Esophagus (tissue), 2 donors: Measurements from ENCODE around the gene MRPL46. TPM values are rescaled to one million over a fixed set of nuclear protein-coding genes. Genes with fewer than 3 reads are reported as not detected.

Experiments
- H3K27ac ChIP-seq, 2 donors: one replicate each; pipeline ENCODE4 v1.5.1; 2013; ENCODE audit warnings: low read depth in 2 of 2, mild to moderate bottlenecking in 2 of 2, inconsistent platforms in 1 of 2, low read length in 1 of 2, moderate library complexity in 1 of 2
- H3K27me3 ChIP-seq, 2 donors: one replicate each; pipeline ENCODE4 v1.6.1; 2013; ENCODE audit warnings: low read length in 2 of 2, control low read depth in 1 of 2, mild to moderate bottlenecking in 1 of 2; ENCODE audit not compliant: insufficient read depth in 2 of 2, control insufficient read depth in 1 of 2
- H3K36me3 ChIP-seq, 2 donors: one replicate each; pipeline ENCODE4 v1.6.1; 2013; ENCODE audit warnings: low read length in 1 of 2; ENCODE audit not compliant: control insufficient read depth in 2 of 2, insufficient read depth in 2 of 2
- H3K4me1 ChIP-seq, 2 donors: one replicate each; pipeline ENCODE4 v1.6.1; 2013; ENCODE audit warnings: low read length in 1 of 2; ENCODE audit not compliant: control insufficient read depth in 2 of 2, insufficient read depth in 2 of 2
- H3K4me3 ChIP-seq, 2 donors: one replicate each; pipeline ENCODE4 v1.5.1; 2013; ENCODE audit warnings: low read length in 2 of 2, mild to moderate bottlenecking in 2 of 2, low read depth in 1 of 2, moderate library complexity in 1 of 2
- H3K9me3 ChIP-seq, 2 donors: one replicate each; pipeline ENCODE4 v1.6.1; 2013; ENCODE audit warnings: mild to moderate bottlenecking in 2 of 2, low read depth in 1 of 2, low read length in 1 of 2, moderate library complexity in 1 of 2; ENCODE audit not compliant: control insufficient read depth in 2 of 2, insufficient read depth in 1 of 2
- WGBS, 2 donors: extraction: QIAGEN DNeasy Blood & Tissue Kit; methylation state at CpG; one replicate each; pipeline ENCODE4 v1.1.7; 2013; 5-methylcytosine and 5-hydroxymethylcytosine counted together
- polyA plus RNA-seq, 2 donors: library from polyadenylated mRNA; stranded (reverse); fragments of 200-250 nt; gene quantifications; one replicate each; pipeline ENCODE4 v1.2.3, GENCODE V29; 2013
- donor health status: healthy with polysubstance abuse.
- donor health status: Bipolar disorder and iron deficiency.

MRPL46 gene
- 10 to 100 TPM; 18.2 to 42.8 TPM for polyA plus RNA-seq

DNA sequence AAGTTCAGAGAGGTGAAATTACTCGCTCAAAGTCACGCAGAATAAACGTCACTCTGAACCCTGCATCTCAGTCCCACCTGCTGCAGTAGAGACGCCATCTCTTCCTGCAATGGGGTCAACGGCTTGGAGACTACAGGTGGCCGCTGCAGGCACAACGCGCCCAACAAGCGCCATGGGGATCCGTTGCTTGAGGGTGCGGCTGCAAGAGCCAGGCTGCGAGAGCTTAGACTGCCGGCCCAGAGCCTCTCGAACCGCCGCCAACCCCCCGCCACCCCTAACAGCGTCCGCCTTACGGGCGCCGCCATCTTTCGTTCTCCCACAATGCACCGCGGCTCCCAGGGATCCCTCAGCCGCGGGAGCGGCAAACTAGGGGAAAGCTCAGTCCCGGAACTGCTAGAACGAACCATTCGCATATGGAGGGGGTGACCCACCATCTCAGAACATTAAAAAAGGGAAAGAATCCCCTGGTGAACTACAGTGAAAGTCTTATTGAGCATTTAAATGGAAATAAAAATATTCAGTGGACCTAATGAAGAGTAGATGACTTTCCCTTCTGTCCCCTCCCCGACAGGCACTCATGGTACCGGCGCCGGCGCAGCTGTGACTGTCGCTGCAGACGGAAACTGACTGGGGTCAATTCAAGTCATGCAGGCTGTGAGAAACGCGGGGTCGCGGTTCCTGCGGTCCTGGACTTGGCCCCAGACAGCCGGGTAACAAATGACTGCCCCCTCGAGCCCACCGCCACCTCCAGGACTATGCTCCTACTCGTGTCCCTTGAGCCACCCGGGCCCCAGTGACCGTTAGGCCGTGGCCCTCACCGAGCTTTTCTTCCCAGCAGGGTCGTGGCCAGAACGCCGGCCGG, at the start of gene MRPL46, which contains the start of gene MRPS11:
MRPL46 (minus strand) TSS at position 316 of the 862 bp plus-strand sequence; CDS start at position 305, 11 bp downstream.
MRPS11 (plus strand) TSS at position 636 of the 862 bp plus-strand sequence; CDS start at position 646, 10 bp downstream.
- 0% methylated on average over 51 to 55 of the region's 55 CpGs for WGBS, 2 donors
- Histone ChIP-seq H3K4me3 (peak within 1 kb of the TSS; percentile 95 to 97), H3K4me1 (no peaks in the 10 kb centered on the region), H3K36me3 (peaks cover 5 to 19% of the 10 kb centered on the region in 2 donors), H3K9me3 (no peaks in the 10 kb centered on the region), H3K27me3 (no peaks in the 10 kb centered on the region), H3K27ac (peak within 1 kb of the TSS; percentile 74 to 89)

GRCh38 chr15:88513195-88513594, 46.0 kb upstream of the MRPL46 start:
- Histone ChIP-seq H3K27me3 (no peaks in the 10 kb centered on the region), H3K27ac (no peak overlapping the region), H3K9me3 (no peaks in the 10 kb centered on the region), H3K4me1 (no peaks in the 10 kb centered on the region), H3K36me3 (peaks cover 0 to 9% of the 10 kb centered on the region in 2 donors), H3K4me3 (no peak overlapping the region)
- 89 to 91% methylated on average over 5 of the region's 5 CpGs for WGBS, 2 donors

DNA sequence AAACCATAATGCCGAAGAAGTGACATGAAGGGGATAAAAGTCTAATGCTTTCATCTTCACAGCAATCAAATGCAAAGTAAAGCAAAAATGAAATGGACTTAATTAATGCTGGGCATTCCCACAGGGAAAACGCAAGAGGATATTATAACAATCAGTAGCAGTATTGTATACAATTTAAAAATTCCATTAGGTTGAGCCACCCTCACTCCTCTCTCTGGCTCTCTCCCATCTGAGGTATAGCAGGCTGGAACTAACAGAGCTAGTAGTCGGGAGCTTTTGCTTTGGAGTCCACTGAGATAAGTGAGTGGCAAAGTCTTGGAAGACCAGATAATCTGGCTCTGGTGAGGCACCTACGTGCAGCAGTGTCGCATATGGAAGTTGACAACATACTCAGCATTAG, 45.4 kb upstream of the MRPL46 start:
- Histone ChIP-seq H3K27me3 (no peaks in the 10 kb centered on the region), H3K36me3 (peaks cover 0 to 11% of the 10 kb centered on the region in 2 donors), H3K27ac (no peak overlapping the region), H3K9me3 (no peaks in the 10 kb centered on the region), H3K4me1 (no peaks in the 10 kb centered on the region), H3K4me3 (no peak overlapping the region)
- 92 to 94% methylated on average over 5 of the region's 5 CpGs for WGBS, 2 donors

- Histone ChIP-seq H3K9me3 (no peaks in the 10 kb centered on the region), H3K36me3 (peaks cover 0 to 12% of the 10 kb centered on the region in 2 donors), H3K27me3 (no peaks in the 10 kb centered on the region), H3K4me3 (no peak overlapping the region), H3K4me1 (no peaks in the 10 kb centered on the region), H3K27ac (no peak overlapping the region)
- WGBS, 2 donors = 88 to 91% methylated on average over 3 of the region's 3 CpGs
These were observed 44.9 kb upstream of the MRPL46 start for GRCh38 chr15:88512078-88512477.

GRCh38 chr15:88511161-88511560, 44.0 kb upstream of the MRPL46 start:
- Histone ChIP-seq H3K36me3 (peaks cover 0 to 10% of the 10 kb centered on the region in 2 donors), H3K27ac (no peak overlapping the region), H3K9me3 (no peaks in the 10 kb centered on the region), H3K4me1 (no peaks in the 10 kb centered on the region), H3K27me3 (no peaks in the 10 kb centered on the region), H3K4me3 (no peak overlapping the region)
- WGBS, 2 donors = 68 to 93% methylated on average over 2 of the region's 2 CpGs

DNA sequence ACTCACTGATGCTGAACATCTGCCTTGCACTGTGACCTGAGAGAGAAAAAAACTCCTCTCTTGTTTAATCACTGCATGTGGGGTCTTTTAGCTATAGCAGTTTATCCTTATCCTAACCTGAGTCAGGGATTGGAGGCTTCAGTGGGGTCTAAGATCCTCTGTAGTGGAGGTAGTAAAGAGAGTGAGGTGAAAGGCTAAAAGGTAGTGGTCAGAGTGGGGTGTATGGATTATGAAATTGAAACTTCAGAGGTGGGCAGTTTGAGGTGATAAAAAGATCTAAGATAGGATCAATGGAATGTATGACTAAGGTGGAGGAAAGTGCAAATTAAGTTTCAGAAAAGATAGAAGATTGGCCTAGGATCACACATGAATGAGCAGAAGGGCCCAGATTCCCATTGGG, 42.8 kb upstream of the MRPL46 start:
- no peaks in the 10 kb centered on the region for H3K4me1 ChIP-seq
- no peaks in the 10 kb centered on the region for H3K9me3 ChIP-seq
- no peak overlapping the region for H3K4me3 ChIP-seq
- no peak overlapping the region for H3K27ac ChIP-seq
- H3K27me3 ChIP-seq = no peaks in the 10 kb centered on the region
- peaks cover 0 to 10% of the 10 kb centered on the region in 2 donors for H3K36me3 ChIP-seq

DNA sequence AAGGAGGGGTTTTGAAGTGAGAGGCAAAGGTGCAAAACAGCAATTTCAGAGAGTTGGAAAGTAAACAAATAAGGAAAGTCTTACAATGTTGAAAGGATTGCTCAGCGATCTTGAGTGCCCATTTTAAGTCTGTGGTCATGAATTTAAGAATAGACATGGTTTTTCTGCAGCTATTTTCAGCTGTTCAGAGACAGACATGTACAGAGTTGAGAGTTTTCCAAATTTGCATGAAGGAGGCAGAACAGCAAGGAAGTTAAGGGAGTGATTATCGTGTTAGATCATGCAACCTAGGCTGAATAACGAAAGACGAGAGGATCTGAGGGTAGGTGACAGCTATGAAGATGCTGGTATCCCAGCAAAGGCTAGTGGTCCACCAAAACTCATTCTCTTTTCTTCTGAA, 42.1 kb upstream of the MRPL46 start:
- 91 to 98% methylated on average over 4 of the region's 4 CpGs for WGBS, 2 donors
- Histone ChIP-seq H3K4me1 (no peaks in the 10 kb centered on the region), H3K27ac (no peak overlapping the region), H3K36me3 (peaks cover 0 to 10% of the 10 kb centered on the region in 2 donors), H3K4me3 (no peak overlapping the region), H3K9me3 (no peaks in the 10 kb centered on the region), H3K27me3 (no peaks in the 10 kb centered on the region)

DNA sequence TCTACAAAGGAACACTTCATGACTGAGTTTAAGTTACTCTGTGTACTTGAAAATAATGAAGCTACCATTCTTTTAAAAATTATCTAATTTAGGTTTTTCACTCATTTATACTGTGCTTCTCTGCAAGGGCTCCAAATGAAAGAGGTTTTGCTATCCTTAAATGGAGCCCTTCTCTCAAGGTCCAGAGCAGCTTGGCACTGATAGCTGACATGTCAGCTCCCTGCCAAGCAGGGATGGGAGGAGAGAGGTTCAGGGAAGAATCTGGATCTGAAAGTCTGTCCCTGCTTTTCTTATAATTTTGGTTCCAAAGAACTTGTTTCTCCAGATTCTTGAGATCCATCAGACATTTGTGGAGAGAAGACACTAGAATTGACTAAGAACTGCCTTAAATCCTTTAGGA, 39.4 kb upstream of the MRPL46 start:
- Histone ChIP-seq H3K27ac (no peak overlapping the region), H3K4me1 (no peaks in the 10 kb centered on the region), H3K9me3 (no peaks in the 10 kb centered on the region), H3K36me3 (peaks cover 0 to 10% of the 10 kb centered on the region in 2 donors), H3K4me3 (no peak overlapping the region), H3K27me3 (no peaks in the 10 kb centered on the region)

DNA sequence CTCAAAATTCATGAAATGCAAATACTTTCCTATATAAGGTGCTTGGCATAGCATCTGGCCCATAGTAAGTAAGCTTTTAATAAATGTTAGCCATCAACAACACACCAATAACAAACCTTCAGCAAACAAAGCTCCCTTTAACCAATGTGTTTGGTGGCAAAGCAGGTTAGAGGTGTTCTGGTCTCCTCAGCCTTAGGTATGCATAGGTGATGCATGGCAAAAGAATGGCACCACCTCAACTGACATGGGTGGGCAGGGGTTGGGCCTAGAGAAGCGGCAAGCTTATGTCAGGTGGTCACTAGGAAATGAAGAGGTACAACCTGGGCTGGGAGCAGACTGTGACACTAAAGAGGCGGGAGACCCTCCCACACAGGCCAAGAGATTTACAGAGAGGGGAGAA, 38.5 kb upstream of the MRPL46 start:
- no peak overlapping the region for H3K4me3 ChIP-seq
- peaks cover 0 to 7% of the 10 kb centered on the region in 2 donors for H3K36me3 ChIP-seq
- H3K4me1 ChIP-seq = no peaks in the 10 kb centered on the region

DNA sequence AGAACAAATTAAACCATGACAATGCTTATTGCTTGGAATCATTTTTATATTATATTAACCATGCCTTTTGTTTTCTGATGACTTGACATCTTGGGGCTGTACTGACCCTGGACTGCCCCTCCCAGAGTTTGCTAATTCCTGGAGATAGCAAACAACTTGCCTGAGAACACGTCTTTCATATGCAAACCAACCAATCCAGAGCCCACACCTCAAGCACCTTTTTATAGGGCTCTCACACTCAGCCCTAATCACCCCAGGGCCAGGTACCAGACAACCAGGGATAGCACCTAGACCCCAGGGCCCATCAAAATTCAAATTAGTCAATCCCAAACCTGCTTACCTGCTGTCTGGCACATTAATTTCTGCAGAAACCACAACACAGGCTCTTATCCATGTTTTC, 37.3 kb upstream of the MRPL46 start:
- Histone ChIP-seq H3K36me3 (peaks cover 0 to 3% of the 10 kb centered on the region in 2 donors), H3K4me1 (no peaks in the 10 kb centered on the region), H3K27ac (no peak overlapping the region), H3K9me3 (no peaks in the 10 kb centered on the region), H3K27me3 (no peaks in the 10 kb centered on the region), H3K4me3 (no peak overlapping the region)
- WGBS, 2 donors = 79 to 89% methylated on average over 1 of the region's 1 CpG

More for the DNA sequence above, 38.5 kb upstream of the MRPL46 start:
- H3K27ac ChIP-seq = no peak overlapping the region
- 95 to 98% methylated on average over 2 of the region's 2 CpGs for WGBS, 2 donors
- no peaks in the 10 kb centered on the region for H3K9me3 ChIP-seq
- H3K27me3 ChIP-seq = no peaks in the 10 kb centered on the region
